ENCODE data around the gene DLG2. TPM values are rescaled to one million over a fixed set of nuclear protein-coding genes. Genes with fewer than 3 reads are reported as not detected.

The DLG2 gene
- total and polyA plus RNA-seq, 2 of the 4 experiments (the other 2 are of a cell fraction) = 0.31 to 0.36 TPM

GRCh38 chr11:83674102-83674896 is 1952.8 kb downstream of the DLG2 start:
- H2BK120ac ChIP-seq (ENCODE audit: low read depth, low read length) = no peak overlapping the region
- H2BK15ac ChIP-seq (ENCODE audit: low read depth, low read length) = no peak overlapping the region
- H3K4me1 ChIP-seq (ENCODE audit: control insufficient read depth, insufficient read depth, low read length) = no peaks in the 10 kb centered on the region
- H2BK20ac ChIP-seq (ENCODE audit: low read depth, low read length) = no peak overlapping the region
- H2BK5ac ChIP-seq (ENCODE audit: low read depth, low read length, poor library complexity, severe bottlenecking) = no peak overlapping the region
- ChIA-PET CTCF (no interaction called here), POLR2A (ENCODE audit: unreplicated experiment) (no interaction called here)
- no CpG with 5 or more reads among the region's 1 CpG for WGBS, 2 experiments (ENCODE audit: extremely low coverage in 2 of 2, insufficient read length in 1 of 2)
- H3K18ac ChIP-seq (ENCODE audit: low read depth, low read length) = no peak overlapping the region
- H3K9me3 ChIP-seq (ENCODE audit: control insufficient read depth, insufficient read depth, low read length) = no peaks in the 10 kb centered on the region
- intact Hi-C loops (cut with micrococcal nuclease) = no loop called here
- H3K23ac ChIP-seq (ENCODE audit: low read depth, low read length) = no peak overlapping the region
- no peak overlapping the region for H3K9ac ChIP-seq (ENCODE audit: low read depth, low read length)
- TF ChIP-seq MAZ (IDR thresholded peaks at IDR 0.05; ENCODE audit: borderline replicate concordance, low read depth, low read length) (no peak), NFE2L2 (IDR thresholded peaks at IDR 0.05; ENCODE audit: low read depth, low read length) (no peak), MXI1 (IDR thresholded peaks at IDR 0.05; ENCODE audit: borderline replicate concordance, low read depth, low read length) (no peak), RAD21 (IDR thresholded peaks at IDR 0.05; ENCODE audit: low read length) (no peak), POLR2A (IDR thresholded peaks at IDR 0.05; ENCODE audit: low read depth, low read length) (no peak), SMC3 (IDR thresholded peaks at IDR 0.05; ENCODE audit: low read depth, low read length) (no peak), CEBPB (IDR thresholded peaks at IDR 0.05; ENCODE audit: low read depth, low read length) (no peak), RCOR1 (IDR thresholded peaks at IDR 0.05; ENCODE audit: insufficient replicate concordance, low read length) (no peak), MAFK (IDR thresholded peaks at IDR 0.05; ENCODE audit: low read depth, low read length) (no peak), BHLHE40 (IDR thresholded peaks at IDR 0.05; ENCODE audit: low read depth, low read length) (no peak), USF2 (IDR thresholded peaks at IDR 0.05; ENCODE audit: low read depth, low read length) (no peak), FOS (IDR thresholded peaks at IDR 0.05; ENCODE audit: low read depth, low read length) (no peak), RFX5 (IDR thresholded peaks at IDR 0.05; ENCODE audit: low read depth, low read length) (no peak), CHD1 (IDR thresholded peaks at IDR 0.05; ENCODE audit: low read depth, low read length) (no peak)
- TF ChIP-seq, protein P1, sequence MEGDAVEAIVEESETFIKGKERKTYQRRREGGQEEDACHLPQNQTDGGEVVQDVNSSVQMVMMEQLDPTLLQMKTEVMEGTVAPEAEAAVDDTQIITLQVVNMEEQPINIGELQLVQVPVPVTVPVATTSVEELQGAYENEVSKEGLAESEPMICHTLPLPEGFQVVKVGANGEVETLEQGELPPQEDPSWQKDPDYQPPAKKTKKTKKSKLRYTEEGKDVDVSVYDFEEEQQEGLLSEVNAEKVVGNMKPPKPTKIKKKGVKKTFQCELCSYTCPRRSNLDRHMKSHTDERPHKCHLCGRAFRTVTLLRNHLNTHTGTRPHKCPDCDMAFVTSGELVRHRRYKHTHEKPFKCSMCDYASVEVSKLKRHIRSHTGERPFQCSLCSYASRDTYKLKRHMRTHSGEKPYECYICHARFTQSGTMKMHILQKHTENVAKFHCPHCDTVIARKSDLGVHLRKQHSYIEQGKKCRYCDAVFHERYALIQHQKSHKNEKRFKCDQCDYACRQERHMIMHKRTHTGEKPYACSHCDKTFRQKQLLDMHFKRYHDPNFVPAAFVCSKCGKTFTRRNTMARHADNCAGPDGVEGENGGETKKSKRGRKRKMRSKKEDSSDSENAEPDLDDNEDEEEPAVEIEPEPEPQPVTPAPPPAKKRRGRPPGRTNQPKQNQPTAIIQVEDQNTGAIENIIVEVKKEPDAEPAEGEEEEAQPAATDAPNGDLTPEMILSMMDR (conservative IDR thresholded peaks at IDR 0.05; ENCODE audit: low read depth, low read length) = no peak
- TF ChIP-seq, protein P2, sequence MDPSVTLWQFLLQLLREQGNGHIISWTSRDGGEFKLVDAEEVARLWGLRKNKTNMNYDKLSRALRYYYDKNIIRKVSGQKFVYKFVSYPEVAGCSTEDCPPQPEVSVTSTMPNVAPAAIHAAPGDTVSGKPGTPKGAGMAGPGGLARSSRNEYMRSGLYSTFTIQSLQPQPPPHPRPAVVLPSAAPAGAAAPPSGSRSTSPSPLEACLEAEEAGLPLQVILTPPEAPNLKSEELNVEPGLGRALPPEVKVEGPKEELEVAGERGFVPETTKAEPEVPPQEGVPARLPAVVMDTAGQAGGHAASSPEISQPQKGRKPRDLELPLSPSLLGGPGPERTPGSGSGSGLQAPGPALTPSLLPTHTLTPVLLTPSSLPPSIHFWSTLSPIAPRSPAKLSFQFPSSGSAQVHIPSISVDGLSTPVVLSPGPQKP (IDR thresholded peaks at IDR 0.05; ENCODE audit: borderline replicate concordance, low read depth, low read length) = no peak
- H4K5ac ChIP-seq (ENCODE audit: low read depth, low read length) = no peak overlapping the region
- no TSS peak for BruUV-seq (replicated peaks)
- no peaks in the 10 kb centered on the region for H3K36me3 ChIP-seq (ENCODE audit: control insufficient read depth, insufficient read depth, low read length)
- no peak overlapping the region for H3K14ac ChIP-seq (replicated peaks; ENCODE audit: low read depth, low read length)
- no peak overlapping the region for H3K27ac ChIP-seq (ENCODE audit: insufficient read depth, low read length)
- H3K4ac ChIP-seq (ENCODE audit: low read depth, low read length) = no peak overlapping the region
- no peaks in the 10 kb centered on the region for H4K20me1 ChIP-seq (ENCODE audit: insufficient read depth, low read length)
- H3K9me1 ChIP-seq (ENCODE audit: insufficient read depth, low read length) = no peaks in the 10 kb centered on the region
- H3K4me2 ChIP-seq (ENCODE audit: low read depth, low read length) = no peak overlapping the region
- H3K4me3 ChIP-seq (ENCODE audit: insufficient read depth, low read depth, low read length) = no peak overlapping the region
- H2AK5ac ChIP-seq (ENCODE audit: low read depth, low read length) = no peak overlapping the region
- H4K8ac ChIP-seq (ENCODE audit: low read depth in 2 of 2, low read length in 2 of 2) = no peak overlapping the region
- no peak for DNase-seq
- no peak overlapping the region for H2AK9ac ChIP-seq (replicated peaks; ENCODE audit: low read depth, low read length, poor library complexity)
- in situ Hi-C loops (cut with MboI; ENCODE audit: low sequenced_read_pairs) = no loop called here
- no peaks in the 10 kb centered on the region for H3K79me1 ChIP-seq (ENCODE audit: low read depth in 1 of 2, low read length in 2 of 2)
- ATAC-seq (ENCODE audit: low read depth) = no peak
- H3K27me3 ChIP-seq (ENCODE audit: control insufficient read depth, insufficient read depth, low read length) = no peaks in the 10 kb centered on the region
- H2AFZ ChIP-seq (replicated peaks; ENCODE audit: low read length, poor library complexity) = no peak overlapping the region
- H3K56ac ChIP-seq (ENCODE audit: extremely low read depth, insufficient read depth, low read length) = no peak overlapping the region
- H4K91ac ChIP-seq (ENCODE audit: insufficient read depth, low read depth, low read length) = no peak overlapping the region
- dilution Hi-C loops (cut with HindIII; ENCODE audit: low sequenced_read_pairs, unreplicated experiment) = no loop called here

All from IMR-90 (cell line).